HepG2 (cell line): ENCODE results near the gene ZNF554. TPM values are rescaled to one million over a fixed set of nuclear protein-coding genes. Genes with fewer than 3 reads are reported as not detected.

ENCODE experiments used
- ATAC-seq: fragments of 200-7000 bp; cut with Tn5 transposase; 3 replicates; pipeline ENCODE4 v1.9.1; 2020; ENCODE audit warnings: mild to moderate bottlenecking, moderate library complexity
- BruUV-seq: library from RNA; stranded (reverse); fragments of 400-500 nt; replicated peaks from 2 replicates; lab custom pipeline; 2021; lab: Mats Ljungman, UMichigan
- CTCF ChIA-PET: fragments of 300-600 bp; formaldehyde crosslinking; extraction: SDS; loops from one replicate; lab custom pipeline; 2021; ENCODE audit warnings: low total read pairs, inconsistent platforms, low intra/inter-chr PET ratio; lab: Yijun Ruan, JAX
- POLR2A ChIA-PET: fragments of 350-600 bp; sonication (Branson Sonifier 250); formaldehyde crosslinking; loops from one replicate; lab custom pipeline; 2020; ENCODE audit warnings: antibody characterized with exemption, inconsistent platforms; lab: Yijun Ruan, JAX
- DNase-seq: peaks from one replicate; pipeline ENCODE4 v3.0.0-alpha.2; 2015; ENCODE audit warnings: low spot score
- FAIRE-seq: peaks from 3 replicates; lab custom pipeline; 2011; peaks lifted over from hg19 to GRCh38; lab: Jason Lieb, UNC
- H2AFZ ChIP-seq: one replicate; pipeline ENCODE4 v1.6.1; 2011; ENCODE audit warnings: low read length, inconsistent platforms
- H3K27ac ChIP-seq: fragments of 300-600 bp; 3 replicates; pipeline ENCODE4 v1.8.0; 2011; ENCODE audit warnings: mixed run types, mild to moderate bottlenecking, mixed read lengths, low read length, inconsistent platforms; ENCODE audit not compliant: insufficient read depth; ENCODE audit errors: extremely low read length
- H3K27me3 ChIP-seq, 2 experiments: fragments of 200-600 bp in 1 of 2; 2 replicates in 1 of 2; 3 replicates in 1 of 2; pipeline versions ENCODE4 v1.6.0 to v1.8.0; 2011; ENCODE audit warnings: low read length in 2 of 2, mild to moderate bottlenecking in 2 of 2, moderate library complexity in 2 of 2, inconsistent platforms in 1 of 2; ENCODE audit not compliant: insufficient read depth in 2 of 2, control insufficient read depth in 1 of 2
- H3K36me3 ChIP-seq, 2 experiments: fragments of 200-600 bp in 1 of 2; replicated peaks in 1 of 2; 2 replicates in 1 of 2; 3 replicates in 1 of 2; pipeline versions ENCODE4 v1.5.1 to v1.8.0; 2011; ENCODE audit warnings: low read length in 2 of 2, inconsistent platforms in 1 of 2; ENCODE audit not compliant: insufficient read depth in 2 of 2, control insufficient read depth in 1 of 2
- H3K4me1 ChIP-seq: 2 replicates; pipeline ENCODE4 v1.5.1; 2012; ENCODE audit warnings: low read length, inconsistent platforms; ENCODE audit not compliant: insufficient read depth
- H3K4me2 ChIP-seq: 2 replicates; pipeline ENCODE4 v1.6.0; 2011; ENCODE audit warnings: low read depth, low read length, inconsistent platforms
- H3K4me3 ChIP-seq, 3 experiments: fragments of 200-600 bp in 1 of 3; sonication (generic), shearing (Covaris generic) in 1 of 3; replicated peaks in 1 of 3; 2 replicates each; pipeline ENCODE4 v1.5.1; 2011 to 2016; ENCODE audit warnings: low read length in 3 of 3, inconsistent platforms in 2 of 3, low read depth in 2 of 3, mild to moderate bottlenecking in 2 of 3, control low read depth in 1 of 3, mixed read lengths in 1 of 3; ENCODE audit not compliant: insufficient read depth in 1 of 3
- H3K79me2 ChIP-seq: one replicate; pipeline ENCODE4 v1.6.1; 2011; ENCODE audit warnings: low read length, inconsistent platforms; ENCODE audit not compliant: insufficient read depth
- H3K9ac ChIP-seq: 2 replicates; pipeline ENCODE4 v1.6.0; 2011; ENCODE audit warnings: mild to moderate bottlenecking, low read depth, low read length, inconsistent platforms; ENCODE audit not compliant: insufficient read depth
- H3K9me3 ChIP-seq: 2 replicates; pipeline ENCODE4 v1.5.1; 2012; ENCODE audit warnings: mild to moderate bottlenecking, low read length
- H4K20me1 ChIP-seq: 2 replicates; pipeline ENCODE4 v1.6.0; 2011; ENCODE audit warnings: inconsistent platforms, mild to moderate bottlenecking, low read length, moderate library complexity; ENCODE audit not compliant: insufficient read depth
- AGO2 ChIP-seq: fragments of 200-400 bp; formaldehyde crosslinking; optimal IDR thresholded peaks from 2 replicates; pipeline ENCODE3; 2017; ENCODE audit warnings: mild to moderate bottlenecking, low read depth, low read length, moderate library complexity
- FOXP1 ChIP-seq, 2 experiments: fragments of 450-650 bp in 1 of 2; IDR thresholded peaks; 2 replicates each; pipeline ENCODE4 v1.6.1; 2017 to 2018; ENCODE audit warnings: antibody characterized with exemption in 1 of 2
- GFI1 ChIP-seq: sonication (generic); formaldehyde crosslinking; IDR thresholded peaks from 2 replicates; pipeline ENCODE4 v1.5.0; 2020; ENCODE audit warnings: missing genetic modification reagents, mild to moderate bottlenecking, borderline replicate concordance
- HOXD1 ChIP-seq: sonication (generic); formaldehyde crosslinking; IDR thresholded peaks from 2 replicates; pipeline ENCODE4 v1.5.0; 2020; ENCODE audit warnings: missing genetic modification reagents
- NCOA5 ChIP-seq: sonication (generic); formaldehyde crosslinking; IDR thresholded peaks from 2 replicates; pipeline ENCODE4 v1.4.0; 2020; ENCODE audit warnings: missing genetic modification reagents
- PAXIP1 ChIP-seq: sonication (generic); formaldehyde crosslinking; conservative IDR thresholded peaks from 2 replicates; pipeline ENCODE4 v1.4.0; 2020; ENCODE audit warnings: mild to moderate bottlenecking, missing genetic modification reagents, moderate library complexity
- SOX13 ChIP-seq, 3 experiments: fragments of 450-650 bp in 1 of 3; sonication (generic) in 1 of 3; formaldehyde crosslinking in 1 of 3; IDR thresholded peaks in 2 of 3; conservative IDR thresholded peaks in 1 of 3; 2 replicates each; pipeline versions ENCODE4 v1.5.0 to v1.6.1; 2016 to 2020; ENCODE audit warnings: antibody characterized with exemption in 1 of 3, mild to moderate bottlenecking in 1 of 3, missing compliant biosample characterization in 1 of 3, missing genetic modification reagents in 1 of 3, moderate library complexity in 1 of 3
- WGBS: methylation state at CpG from one replicate; pipeline ENCODE4 v1.1.6; 2017; ENCODE audit warnings: low lambda C conversion rate; 5-methylcytosine and 5-hydroxymethylcytosine counted together
- in situ Hi-C: cut with HindIII; loops from 2 replicates; pipeline ENCODE4 v1.10.0; 2017; ENCODE audit warnings: low pct_unique_long_range_greater_than_20kb; ENCODE audit not compliant: extremely low pct_ligation_motif_present
- intact Hi-C: fragments of 100-400 bp; cut with micrococcal nuclease; formaldehyde crosslinking; loops from one replicate; pipeline ENCODE4 v1.10.0; 2022; ENCODE audit not compliant: unreplicated experiment
- polyA plus RNA-seq, 8 experiments: library from polyadenylated mRNA; depleted of rRNA in 3 of 8; stranded (reverse) in 7 of 8; unstranded in 1 of 8; fragments of >200 nt; fragmentation: Illumina TruSeq in 4 of 8; extraction: Trizol in 4 of 8; gene quantifications; 2 replicates each; pipeline versions ENCODE4 v1.2.1 to v1.2.3, GENCODE V29; 2011 to 2016; ENCODE audit warnings: low read depth in 4 of 8, missing spikeins in 1 of 8, mixed read lengths in 1 of 8; ENCODE audit not compliant: insufficient read depth in 1 of 8
- total RNA-seq, 5 experiments: library from RNA; depleted of rRNA; stranded (reverse); fragments of >200 nt; fragmentation: Illumina TruSeq; extraction: Trizol; gene quantifications; 2 replicates each; pipeline ENCODE4 v1.2.3, GENCODE V29; 2016; ENCODE audit warnings: low read depth in 1 of 5
- TF ChIP-seq, protein P1 (sequence below): sonication (generic); formaldehyde crosslinking; IDR thresholded peaks from 2 replicates; pipeline ENCODE4 v1.4.0; 2020; ENCODE audit warnings: missing genetic modification reagents

ZNF554 gene
- total and polyA plus RNA-seq, 2 of the 13 experiments (the other 11 are each of a cell fraction or from before 2014, with no cell fraction given), result 2.2 to 2.7 TPM

DNA sequence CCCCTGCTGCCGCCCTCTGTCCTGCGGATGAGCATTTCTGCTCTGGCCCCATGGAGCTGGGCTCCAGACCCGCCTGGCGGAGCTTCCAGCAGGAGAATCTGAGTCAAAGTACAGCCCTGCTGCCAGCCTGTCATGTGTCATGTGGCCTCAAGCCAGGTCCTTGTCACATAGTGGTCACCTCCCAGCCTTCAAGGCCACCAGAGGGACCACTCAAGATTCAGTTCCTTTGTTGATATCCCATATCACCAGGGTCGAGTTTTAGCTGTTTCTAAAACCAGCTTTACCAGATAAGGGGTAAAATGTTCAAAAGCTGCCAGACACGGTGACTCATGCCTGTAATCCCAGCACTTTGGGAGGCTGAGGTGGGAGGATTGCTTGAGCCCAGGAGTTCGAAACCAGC lies 20.9 kb upstream of the ZNF554 start:
- Histone ChIP-seq H2AFZ (no peak overlapping the region), H3K9ac (no peak overlapping the region), H3K27ac (no peak overlapping the region), H3K4me3 (no peak overlapping the region), H3K4me1 (no peaks in the 10 kb centered on the region), H4K20me1 (no peaks in the 10 kb centered on the region), H3K79me2 (no peaks in the 10 kb centered on the region), H3K4me2 (no peak overlapping the region), H3K36me3 (peaks cover 31 to 76% of the 10 kb centered on the region in 2 experiments; a peak in 4 of 5 replicates), H3K27me3 (no peaks in the 10 kb centered on the region), H3K9me3 (no peaks in the 10 kb centered on the region)
- POLR2A ChIA-PET, result interaction anchor here (1.2 kb wide), 1 partner anchor 12 kb away, joined by 3 read pairs; no protein-coding TSS in a partner anchor
- 87% methylated on average over 7 of the region's 7 CpGs for WGBS
- no peak for ATAC-seq
- BruUV-seq, result no TSS peak
- no peak for FAIRE-seq
- TF ChIP-seq, protein P1, sequence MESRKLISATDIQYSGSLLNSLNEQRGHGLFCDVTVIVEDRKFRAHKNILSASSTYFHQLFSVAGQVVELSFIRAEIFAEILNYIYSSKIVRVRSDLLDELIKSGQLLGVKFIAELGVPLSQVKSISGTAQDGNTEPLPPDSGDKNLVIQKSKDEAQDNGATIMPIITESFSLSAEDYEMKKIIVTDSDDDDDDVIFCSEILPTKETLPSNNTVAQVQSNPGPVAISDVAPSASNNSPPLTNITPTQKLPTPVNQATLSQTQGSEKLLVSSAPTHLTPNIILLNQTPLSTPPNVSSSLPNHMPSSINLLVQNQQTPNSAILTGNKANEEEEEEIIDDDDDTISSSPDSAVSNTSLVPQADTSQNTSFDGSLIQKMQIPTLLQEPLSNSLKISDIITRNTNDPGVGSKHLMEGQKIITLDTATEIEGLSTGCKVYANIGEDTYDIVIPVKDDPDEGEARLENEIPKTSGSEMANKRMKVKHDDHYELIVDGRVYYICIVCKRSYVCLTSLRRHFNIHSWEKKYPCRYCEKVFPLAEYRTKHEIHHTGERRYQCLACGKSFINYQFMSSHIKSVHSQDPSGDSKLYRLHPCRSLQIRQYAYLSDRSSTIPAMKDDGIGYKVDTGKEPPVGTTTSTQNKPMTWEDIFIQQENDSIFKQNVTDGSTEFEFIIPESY (CRISPR knock-in tag), result peak; percentile 58; the same call in 1 of the 2 replicates
- no peak for TF ChIP-seq FOXP1 (IDR thresholded peaks at IDR 0.05)
- TF ChIP-seq FOXP1 (CRISPR knock-in tag; IDR thresholded peaks at IDR 0.05), result no peak
- intact Hi-C loops (no loop called here), in situ Hi-C loops (no loop called here)
- CTCF ChIA-PET, result no interaction called here
- no peak for DNase-seq

GRCh38 chr19:2799273-2800020 lies 20.2 kb upstream of the ZNF554 start:
- no peak for ATAC-seq
- no TSS peak for BruUV-seq
- POLR2A ChIA-PET, result interaction anchor here (1.1 to 1.2 kb wide), 2 partner anchors 12 to 68 kb away, joined by 3 read pairs; partner anchors contain the start of gene ZNF556

More at GRCh38 chr19:2799273-2800020, 20.2 kb upstream of the ZNF554 start:
- Histone ChIP-seq H3K36me3 (peaks cover 33 to 77% of the 10 kb centered on the region in 2 experiments; a peak in 4 of 5 replicates), H3K4me3 (no peak overlapping the region), H3K27me3 (no peaks in the 10 kb centered on the region), H3K4me2 (no peak overlapping the region), H4K20me1 (no peaks in the 10 kb centered on the region), H2AFZ (no peak overlapping the region), H3K9ac (no peak overlapping the region), H3K79me2 (no peaks in the 10 kb centered on the region), H3K4me1 (no peaks in the 10 kb centered on the region), H3K27ac (no peak overlapping the region), H3K9me3 (no peaks in the 10 kb centered on the region)
- WGBS, result 98% methylated on average over 40 of the region's 41 CpGs
- no peak for TF ChIP-seq GFI1 (CRISPR knock-in tag)
- TF ChIP-seq SOX13 (IDR thresholded peaks at IDR 0.05), result no peak
- no peak for TF ChIP-seq SOX13 (CRISPR knock-in tag; conservative IDR thresholded peaks at IDR 0.05 in 1 of 2, IDR thresholded peaks at IDR 0.05 in 1 of 2)
- TF ChIP-seq PAXIP1, result no peak
- no peak for TF ChIP-seq HOXD1
- peak; percentile 18 for TF ChIP-seq AGO2
- no peak for TF ChIP-seq NCOA5 (CRISPR knock-in tag)
- CTCF ChIA-PET, result no interaction called here
- intact Hi-C loops (no loop called here), in situ Hi-C loops (no loop called here)
- FAIRE-seq, result no peak
- DNase-seq, result no peak
